HG03469 (cell line): ENCODE measurements around the gene ATP6V0A1.
"Not testable (repeated sequence)": the region's sequence is repeated elsewhere in the genome, so short reads cannot be mapped to it uniquely, and the experiment has no call there.

Experiments
- ATAC-seq: cut with Tn5 transposase; IDR thresholded peaks from one replicate; pipeline ENCODE4 v1.9.1; 2021; ENCODE audit warnings: mild to moderate bottlenecking, moderate library complexity, moderate number of reproducible peaks; ENCODE audit not compliant: unreplicated experiment

The ATP6V0A1 gene

DNA sequence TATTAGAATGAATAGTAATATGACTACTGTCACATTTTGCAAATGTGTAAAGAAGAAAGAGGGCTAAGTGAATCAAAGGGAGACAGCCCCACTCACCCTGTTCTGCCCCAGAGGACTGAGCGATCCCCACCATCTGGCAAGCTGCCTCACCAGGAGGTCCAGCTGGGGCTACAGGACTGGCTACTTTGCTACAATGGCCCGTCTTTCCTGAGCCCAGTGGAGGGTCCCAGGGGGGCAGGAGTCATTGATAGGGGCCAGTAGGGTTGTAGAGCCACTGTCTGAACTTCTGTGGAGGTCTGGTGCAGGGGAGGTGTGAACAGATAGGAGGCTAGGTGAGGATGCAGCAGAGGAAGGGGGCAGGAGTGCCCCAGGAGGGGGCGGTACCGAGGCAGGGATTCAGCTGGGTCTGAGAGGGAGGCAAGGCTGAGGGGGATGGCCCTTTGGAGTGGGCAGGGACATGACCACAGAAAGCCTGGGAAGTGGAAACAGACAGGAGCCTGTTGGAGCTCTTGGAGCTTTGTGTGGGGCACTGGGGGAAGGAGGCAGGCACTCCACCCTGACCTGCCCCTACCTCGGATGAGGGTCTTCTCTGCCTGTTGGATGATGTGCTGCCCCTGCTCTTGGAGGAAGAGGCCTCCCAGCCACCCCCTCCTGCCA is 97.4 kb downstream of the ATP6V0A1 start:
- not testable (repeated sequence) for ATAC-seq

DNA sequence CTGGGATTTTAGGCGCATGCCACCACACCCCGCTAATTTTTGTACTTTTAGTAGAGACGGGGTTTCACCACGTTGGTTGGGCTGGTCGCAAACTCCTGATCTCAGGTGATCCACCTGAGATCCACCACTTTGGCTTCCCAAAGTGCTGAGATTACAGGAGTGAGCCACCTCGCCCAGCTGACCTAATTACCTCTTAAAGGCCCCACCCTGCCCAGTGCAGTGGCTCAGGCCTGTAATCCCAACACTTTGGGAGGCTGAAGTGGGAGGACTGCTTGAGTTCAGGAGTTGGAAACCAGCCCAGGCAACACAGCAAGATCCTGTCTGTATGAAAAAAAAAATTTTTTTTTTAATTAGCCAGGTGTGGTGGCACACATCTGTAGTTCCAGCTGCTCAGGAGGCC is 100.4 kb downstream of the ATP6V0A1 start:
- no peak for ATAC-seq

GRCh38 chr17:42560246-42560645 is 101.6 kb downstream of the ATP6V0A1 start:
- no peak for ATAC-seq

- ATAC-seq = no peak
Measured at GRCh38 chr17:42561897-42562387, 103.3 kb downstream of the ATP6V0A1 start, which contains the start of gene COASY. Gene COASY (plus strand): TSS chr17:42562148. CDS start chr17:42562623, 475 bp downstream.

DNA sequence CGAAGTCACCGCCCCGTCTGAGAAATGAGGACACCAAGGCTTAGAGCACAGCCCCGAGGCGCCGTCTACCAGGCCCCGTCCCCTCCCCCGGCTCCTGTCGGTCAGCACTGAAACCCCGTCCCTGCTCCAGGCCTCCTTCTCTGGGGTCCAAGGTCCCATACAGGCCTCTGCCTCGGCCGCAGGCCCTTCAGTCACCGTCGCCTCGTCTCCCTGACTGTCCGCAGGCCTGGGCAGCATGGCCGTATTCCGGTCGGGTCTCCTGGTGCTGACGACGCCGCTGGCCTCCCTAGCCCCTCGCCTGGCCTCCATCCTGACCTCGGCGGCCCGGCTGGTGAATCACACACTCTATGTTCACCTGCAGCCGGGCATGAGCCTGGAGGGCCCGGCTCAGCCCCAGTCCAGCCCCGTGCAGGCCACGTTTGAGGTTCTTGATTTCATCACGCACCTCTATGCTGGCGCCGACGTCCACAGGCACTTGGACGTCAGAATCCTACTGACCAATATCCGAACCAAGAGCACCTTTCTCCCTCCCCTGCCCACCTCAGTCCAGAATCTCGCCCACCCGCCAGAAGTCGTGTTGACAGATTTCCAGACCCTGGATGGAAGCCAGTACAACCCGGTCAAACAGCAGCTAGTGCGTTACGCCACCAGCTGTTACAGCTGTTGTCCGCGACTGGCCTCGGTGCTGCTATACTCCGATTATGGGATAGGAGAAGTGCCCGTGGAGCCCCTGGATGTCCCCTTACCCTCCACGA is 103.9 kb downstream of the ATP6V0A1 start:
- no peak for ATAC-seq

DNA sequence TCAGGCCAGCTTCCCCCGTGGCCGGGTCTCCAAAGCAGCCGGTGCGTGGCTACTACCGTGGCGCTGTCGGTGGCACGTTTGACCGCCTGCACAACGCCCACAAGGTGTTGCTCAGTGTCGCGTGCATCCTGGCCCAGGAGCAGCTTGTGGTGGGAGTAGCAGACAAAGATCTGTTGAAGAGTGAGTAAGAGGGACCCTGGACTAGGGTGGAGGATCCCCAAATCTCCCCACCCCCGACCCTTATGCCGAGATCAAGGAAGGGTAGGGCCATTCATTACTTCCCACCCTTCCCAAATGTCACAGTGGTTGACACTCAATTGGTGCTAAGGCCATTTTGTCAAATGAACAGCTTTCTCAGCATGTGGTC is 104.4 kb downstream of the ATP6V0A1 start:
- ATAC-seq = no peak

DNA sequence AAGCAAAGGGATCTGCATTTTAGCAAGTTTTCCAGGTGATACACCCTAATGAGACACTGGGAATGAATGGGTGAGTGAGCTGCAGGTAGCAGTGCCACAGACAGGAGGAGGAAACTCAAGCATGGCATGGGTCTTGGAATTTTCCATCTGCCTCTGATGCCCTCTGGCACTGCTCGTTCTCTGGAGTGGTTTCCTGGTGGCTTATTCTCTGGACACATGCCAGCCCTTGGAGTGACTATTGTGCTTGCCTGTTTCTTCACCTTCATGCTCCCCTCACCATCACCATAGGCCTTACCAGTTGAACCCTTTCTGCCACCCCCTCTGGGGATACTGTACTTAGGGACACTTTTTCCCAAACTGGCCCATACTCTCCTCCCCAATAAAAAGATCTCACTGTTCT is 104.9 kb downstream of the ATP6V0A1 start:
- ATAC-seq = no peak

DNA sequence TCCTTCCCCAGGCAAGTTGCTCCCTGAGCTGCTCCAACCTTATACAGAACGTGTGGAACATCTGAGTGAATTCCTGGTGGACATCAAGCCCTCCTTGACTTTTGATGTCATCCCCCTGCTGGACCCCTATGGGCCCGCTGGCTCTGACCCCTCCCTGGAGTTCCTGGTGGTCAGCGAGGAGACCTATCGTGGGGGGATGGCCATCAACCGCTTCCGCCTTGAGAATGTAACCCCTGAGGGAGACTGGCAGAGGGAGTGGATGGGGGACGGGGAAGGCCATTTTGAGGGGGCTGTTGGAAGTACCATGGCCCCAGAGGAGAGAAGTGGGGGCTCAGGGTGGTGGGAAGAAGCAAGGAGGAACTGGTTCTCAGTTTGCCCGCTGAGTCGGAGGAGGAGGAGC is 105.3 kb downstream of the ATP6V0A1 start:
- ATAC-seq = no peak

GRCh38 chr17:42564815-42565522 is 106.3 kb downstream of the ATP6V0A1 start:
- no peak for ATAC-seq

DNA sequence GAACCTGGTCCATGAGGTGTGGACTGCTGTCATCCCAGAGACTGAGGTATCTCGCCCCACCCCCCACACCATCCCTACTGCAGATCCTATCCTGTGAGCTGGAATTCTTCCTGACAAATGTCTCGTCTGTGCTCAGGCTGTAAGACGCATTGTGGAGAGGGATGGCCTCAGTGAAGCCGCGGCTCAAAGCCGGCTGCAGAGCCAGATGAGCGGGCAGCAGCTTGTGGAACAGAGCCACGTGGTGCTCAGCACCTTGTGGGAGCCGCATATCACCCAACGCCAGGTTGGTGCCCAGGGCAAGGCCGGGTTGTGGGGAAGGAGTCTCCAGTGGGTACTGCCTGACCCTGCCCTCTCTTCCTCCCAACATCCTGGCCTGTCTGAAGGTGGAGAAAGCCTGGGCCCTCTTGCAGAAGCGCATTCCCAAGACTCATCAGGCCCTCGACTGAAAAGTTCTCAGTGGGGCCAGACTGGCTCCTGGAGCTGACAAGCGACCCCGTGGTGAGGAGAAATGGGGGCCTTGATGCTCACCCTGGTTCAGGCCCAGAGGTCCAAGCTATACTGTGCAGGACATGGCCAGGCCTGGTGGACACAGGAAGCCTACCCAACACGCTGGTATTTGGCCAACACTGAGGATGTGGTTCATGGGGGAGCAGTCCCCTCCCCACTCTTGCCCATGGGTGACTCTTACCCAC is 107.0 kb downstream of the ATP6V0A1 start:
- no peak for ATAC-seq

- no peak for ATAC-seq
Measured at GRCh38 chr17:42566215-42566882, 107.7 kb downstream of the ATP6V0A1 start.

DNA sequence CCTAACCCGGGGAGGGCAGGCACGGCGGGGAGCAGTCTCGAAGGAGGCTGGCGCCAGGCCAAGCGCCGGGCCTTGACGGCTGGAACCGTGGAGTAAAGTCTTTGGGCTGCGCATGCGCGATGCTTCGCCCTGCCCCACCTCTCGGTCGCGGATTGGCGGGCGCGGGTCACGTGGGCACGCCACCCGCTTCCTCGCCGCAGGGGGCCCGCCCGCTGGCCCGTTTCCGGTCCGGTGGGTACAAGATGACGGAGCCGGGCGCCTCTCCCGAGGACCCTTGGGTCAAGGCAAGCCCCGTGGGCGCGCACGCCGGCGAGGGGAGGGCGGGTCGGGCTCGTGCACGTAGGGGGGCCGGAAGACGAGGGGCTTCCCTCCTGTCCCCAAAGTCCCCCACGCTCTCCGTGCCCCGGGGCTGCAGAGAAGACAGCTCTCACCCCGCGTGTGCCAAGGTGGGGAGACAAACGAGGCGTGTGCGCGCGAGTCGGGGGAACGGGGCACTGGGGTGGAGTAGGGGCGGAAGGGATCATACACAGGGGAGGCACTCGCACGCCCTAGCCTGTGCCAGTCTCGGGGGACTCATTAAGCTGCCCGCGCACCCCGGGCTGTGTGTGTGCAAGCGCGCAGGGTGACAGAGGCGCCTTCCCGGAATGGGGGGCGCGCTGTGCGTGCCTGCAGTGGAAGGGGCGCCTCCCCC is 108.3 kb downstream of the ATP6V0A1 start, which contains the start of gene MLX:
TSS of gene MLX (plus strand) at position 218 of the 691 bp plus-strand sequence. CDS start at position 243, 25 bp downstream.
- peak; percentile 29 for ATAC-seq

DNA sequence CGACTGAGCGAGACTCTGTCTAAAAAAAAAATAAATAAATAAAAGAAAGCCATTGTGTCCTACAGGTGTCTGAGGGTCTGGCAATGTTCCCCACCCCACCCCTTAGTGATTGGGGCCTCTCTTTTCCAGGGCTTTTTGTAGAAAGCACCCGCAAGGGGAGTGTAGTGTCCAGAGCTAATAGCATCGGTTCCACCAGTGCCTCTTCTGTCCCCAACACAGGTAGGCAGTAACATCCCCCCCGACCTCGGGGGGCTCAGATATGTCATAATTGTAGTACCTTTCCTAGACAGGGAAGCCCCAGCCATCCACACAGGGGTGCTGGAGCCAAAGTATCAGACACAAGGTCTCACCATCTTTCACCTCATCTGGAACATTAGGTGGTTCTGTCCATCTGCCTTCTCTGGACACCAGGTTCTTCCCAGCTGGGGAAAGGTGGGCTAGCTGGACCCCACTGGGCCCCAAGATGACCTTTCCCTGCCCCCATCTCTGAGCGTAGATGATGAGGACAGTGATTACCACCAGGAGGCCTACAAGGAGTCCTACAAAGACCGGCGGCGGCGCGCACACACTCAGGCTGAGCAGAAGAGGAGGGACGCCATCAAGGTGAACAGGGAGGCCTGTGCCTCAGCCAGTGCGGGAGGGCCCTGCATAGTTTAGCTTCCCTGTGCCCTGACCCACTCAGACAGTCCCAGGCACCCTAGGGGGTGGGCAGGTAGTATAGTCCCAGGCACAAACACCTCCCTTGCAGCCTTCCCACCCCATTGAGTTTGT is 109.8 kb downstream of the ATP6V0A1 start:
- no peak for ATAC-seq

DNA sequence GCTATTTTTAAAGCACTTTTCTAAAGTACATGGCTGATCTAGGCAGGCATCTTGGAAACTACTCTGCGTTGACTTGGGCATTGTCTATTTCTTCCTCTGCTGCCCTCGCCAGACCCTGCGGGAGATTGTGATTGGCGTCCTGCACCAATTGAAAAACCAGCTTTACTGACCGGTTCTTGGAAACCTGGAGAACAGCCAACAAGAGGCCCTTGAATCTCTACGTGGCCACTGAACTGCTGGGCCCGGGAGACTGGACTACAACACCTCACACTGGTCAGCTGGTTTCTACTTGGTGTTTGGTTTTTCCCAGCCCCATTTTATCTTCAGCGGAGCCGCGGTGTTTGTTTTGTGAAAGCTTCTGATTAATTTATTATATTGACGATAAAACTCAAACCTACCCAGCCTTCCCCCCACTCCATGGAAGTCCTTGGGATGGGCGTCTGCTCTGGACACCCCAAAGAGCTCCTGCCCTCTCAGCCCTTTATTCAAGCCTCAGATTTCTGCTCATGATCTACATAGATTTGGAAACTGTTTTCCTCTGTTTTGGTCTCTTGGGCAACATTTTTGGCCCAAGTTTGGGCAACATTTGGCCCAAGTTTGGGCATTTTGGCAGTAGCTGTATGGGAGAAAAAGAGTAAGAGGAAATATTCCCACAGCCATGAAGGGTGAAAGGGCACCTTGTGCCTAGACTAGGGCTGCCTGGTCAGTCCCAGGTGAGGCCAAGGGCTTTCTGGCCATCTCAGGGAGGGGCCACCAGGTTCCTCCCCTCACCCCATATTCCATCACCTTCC is 113.0 kb downstream of the ATP6V0A1 start:
- ATAC-seq = no peak
